GM12878 (cell line): Measurements from ENCODE around the gene ITGB5.
"Not testable (repeated sequence)": the region's sequence is repeated elsewhere in the genome, so short reads cannot be mapped to it uniquely, and the experiment has no call there.

Experiments used
- CTCF ChIP-seq, 3 experiments: IDR thresholded peaks in 2 of 3; conservative IDR thresholded peaks in 1 of 3; 2 replicates each; pipeline ENCODE4 v1.5.1; 2011; ENCODE audit warnings: low read depth in 3 of 3, low read length in 3 of 3, mild to moderate bottlenecking in 3 of 3, control low read depth in 2 of 3, moderate library complexity in 2 of 3, inconsistent platforms in 1 of 3, mixed read lengths in 1 of 3; ENCODE audit not compliant: control insufficient read depth in 2 of 3, insufficient read depth in 1 of 3; ENCODE audit errors: extremely low read depth in 1 of 3
- EED ChIP-seq: sonication (generic); IDR thresholded peaks from 2 replicates; pipeline ENCODE4 v1.6.1; 2016; ENCODE audit warnings: antibody characterized with exemption, low read depth
- EP300 ChIP-seq, 2 experiments: fragments of 150-350 bp in 1 of 2; IDR thresholded peaks; 2 replicates each; pipeline ENCODE4 v1.6.1; 2011 to 2012; ENCODE audit warnings: low read depth in 2 of 2, low read length in 2 of 2, borderline replicate concordance in 1 of 2, improper control_type of control experiment in 1 of 2, inconsistent platforms in 1 of 2; ENCODE audit not compliant: control insufficient read depth in 1 of 2
- ETV6 ChIP-seq, 2 experiments: fragments of 450-650 bp in 1 of 2; IDR thresholded peaks in 1 of 2; conservative IDR thresholded peaks in 1 of 2; 2 replicates each; pipeline ENCODE4 v1.6.1; 2014; ENCODE audit warnings: antibody characterized with exemption in 1 of 2, borderline replicate concordance in 1 of 2, low read depth in 1 of 2, mild to moderate bottlenecking in 1 of 2, moderate library complexity in 1 of 2
- GABPA ChIP-seq: IDR thresholded peaks from 2 replicates; pipeline ENCODE4 v1.6.1; 2014; ENCODE audit warnings: antibody characterized with exemption, low read depth, mild to moderate bottlenecking, inconsistent platforms
- JUNB ChIP-seq: IDR thresholded peaks from 2 replicates; pipeline ENCODE4 v1.6.1; 2016; ENCODE audit warnings: antibody characterized with exemption, mild to moderate bottlenecking
- MAX ChIP-seq: IDR thresholded peaks from 2 replicates; pipeline ENCODE4 v1.6.1; 2012; ENCODE audit warnings: low read depth, low read length, improper control_type of control experiment
- NBN ChIP-seq: fragments of 450-650 bp; IDR thresholded peaks from 2 replicates; pipeline ENCODE4 v1.6.1; 2016
- POLR2AphosphoS5 ChIP-seq: IDR thresholded peaks from 2 replicates; pipeline ENCODE4 v1.6.1; 2011; ENCODE audit warnings: mild to moderate bottlenecking, low read length, inconsistent platforms
- YY1 ChIP-seq: IDR thresholded peaks from 2 replicates; pipeline ENCODE4 v1.6.1; 2011; ENCODE audit warnings: low read depth, mild to moderate bottlenecking, low read length
- ZSCAN29 ChIP-seq: fragments of 450-650 bp; IDR thresholded peaks from 2 replicates; pipeline ENCODE4 v1.6.1; 2017; ENCODE audit warnings: mild to moderate bottlenecking, moderate library complexity

DNA sequence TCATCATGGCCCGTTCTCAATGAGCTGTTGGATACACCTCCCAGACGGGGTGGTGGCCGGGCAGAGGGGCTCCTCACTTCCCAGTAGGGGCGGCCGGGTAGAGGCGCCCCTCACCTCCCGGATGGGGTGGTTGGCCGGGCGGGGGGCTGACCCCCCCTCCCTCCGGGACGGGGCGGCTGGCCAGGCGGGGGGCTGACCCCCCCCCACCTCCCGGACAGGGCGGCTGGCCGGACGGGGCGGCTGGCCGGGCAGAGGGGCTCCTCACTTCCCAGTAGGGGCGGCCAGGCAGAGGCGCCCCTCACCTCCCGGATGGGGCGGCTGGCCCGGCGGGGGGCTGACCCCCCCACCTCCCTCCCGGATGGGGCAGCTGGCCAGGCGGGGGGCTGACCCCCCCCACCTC is 137.3 kb downstream of the ITGB5 start:
- TF ChIP-seq EP300 (IDR thresholded peaks at IDR 0.05; ENCODE audit: borderline replicate concordance in 1 of 2, control insufficient read depth in 1 of 2, low read depth in 2 of 2, low read length in 2 of 2); EED; YY1; NBN; ZSCAN29; MAX; ETV6 (conservative IDR thresholded peaks at IDR 0.05 in 1 of 2, IDR thresholded peaks at IDR 0.05 in 1 of 2; ENCODE audit: borderline replicate concordance in 1 of 2, low read depth in 1 of 2); CTCF (IDR thresholded peaks at IDR 0.05 in 2 of 3, conservative IDR thresholded peaks at IDR 0.05 in 1 of 3; ENCODE audit: control insufficient read depth in 2 of 3, extremely low read depth in 1 of 3, insufficient read depth in 1 of 3, low read depth in 3 of 3, low read length in 3 of 3); POLR2AphosphoS5; GABPA; JUNB: not testable (repeated sequence)
